ENCODE results near the gene FPR1.

GRCh38 chr19:51765086-51765485 lies 13.4 kb upstream of the FPR1 start:
- TF ChIP-seq POLR2AphosphoS5 (IDR thresholded peaks at IDR 0.05) (no peak), POLR2A (IDR thresholded peaks at IDR 0.05) (no peak), CTCF (IDR thresholded peaks at IDR 0.05) (no peak)

Measured in breast epithelium (tissue), 3 donors.